Measurements from ENCODE around the gene SLC19A2.

GRCh38 chr1:169486281-169487051 is 722 bp upstream of the SLC19A2 start:
- TF ChIP-seq CTCF (IDR thresholded peaks at IDR 0.05) (no peak), EP300 (IDR thresholded peaks at IDR 0.05) (peak; percentile 21), POLR2A (IDR thresholded peaks at IDR 0.05) (no peak)

Data from stomach (tissue), 4 donors.